ENCODE measurements around the gene CHCHD6. TPM values are rescaled to one million over a fixed set of nuclear protein-coding genes. Genes with fewer than 3 reads are reported as not detected.

The CHCHD6 gene
- total RNA-seq, 1 experiment from 2014 or later, result 36.3 TPM

- no peak for TF ChIP-seq CTCF (IDR thresholded peaks at IDR 0.05 in 2 of 3, conservative IDR thresholded peaks at IDR 0.05 in 1 of 3; ENCODE audit: borderline replicate concordance in 1 of 3, insufficient read depth in 1 of 3, low read depth in 2 of 3, low read length in 2 of 3)
- TF ChIP-seq, protein P1, sequence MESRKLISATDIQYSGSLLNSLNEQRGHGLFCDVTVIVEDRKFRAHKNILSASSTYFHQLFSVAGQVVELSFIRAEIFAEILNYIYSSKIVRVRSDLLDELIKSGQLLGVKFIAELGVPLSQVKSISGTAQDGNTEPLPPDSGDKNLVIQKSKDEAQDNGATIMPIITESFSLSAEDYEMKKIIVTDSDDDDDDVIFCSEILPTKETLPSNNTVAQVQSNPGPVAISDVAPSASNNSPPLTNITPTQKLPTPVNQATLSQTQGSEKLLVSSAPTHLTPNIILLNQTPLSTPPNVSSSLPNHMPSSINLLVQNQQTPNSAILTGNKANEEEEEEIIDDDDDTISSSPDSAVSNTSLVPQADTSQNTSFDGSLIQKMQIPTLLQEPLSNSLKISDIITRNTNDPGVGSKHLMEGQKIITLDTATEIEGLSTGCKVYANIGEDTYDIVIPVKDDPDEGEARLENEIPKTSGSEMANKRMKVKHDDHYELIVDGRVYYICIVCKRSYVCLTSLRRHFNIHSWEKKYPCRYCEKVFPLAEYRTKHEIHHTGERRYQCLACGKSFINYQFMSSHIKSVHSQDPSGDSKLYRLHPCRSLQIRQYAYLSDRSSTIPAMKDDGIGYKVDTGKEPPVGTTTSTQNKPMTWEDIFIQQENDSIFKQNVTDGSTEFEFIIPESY (IDR thresholded peaks at IDR 0.05; ENCODE audit: extremely low read depth, insufficient replicate concordance, low read length), result no peak
- no peak for TF ChIP-seq EGR1 (IDR thresholded peaks at IDR 0.05; ENCODE audit: low read depth)
- no peak for TF ChIP-seq RAD21 (IDR thresholded peaks at IDR 0.05; ENCODE audit: low read depth)
- TF ChIP-seq CEBPB (IDR thresholded peaks at IDR 0.05; ENCODE audit: low read depth), result no peak
These were observed 264.7 kb downstream of the CHCHD6 start (continued) for GRCh38 chr3:126968391-126969390.

DNA sequence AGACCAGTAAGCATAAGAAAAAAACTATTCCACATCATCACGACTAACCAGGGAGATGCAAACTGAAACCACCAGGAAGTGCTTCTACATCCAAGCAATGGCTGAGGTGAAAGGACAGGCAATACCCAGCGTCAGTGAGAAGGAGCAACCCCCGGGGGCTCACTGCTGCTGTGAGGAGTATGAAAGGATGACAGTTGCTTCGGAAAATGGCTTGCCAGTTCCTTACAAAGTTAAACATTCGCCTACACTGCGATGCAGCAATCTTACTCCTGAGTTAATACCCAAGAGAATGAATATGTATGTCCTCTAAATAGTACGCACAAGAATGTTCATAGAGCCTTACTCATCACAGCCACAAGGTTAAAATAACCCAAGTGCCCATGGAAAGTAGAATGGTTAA is 265.5 kb downstream of the CHCHD6 start:
- Histone ChIP-seq H3K4me2 (ENCODE audit: low read length) (no peak overlapping the region), H3K9ac (ENCODE audit: low read length) (no peak overlapping the region), H3K36me3 (ENCODE audit: control insufficient read depth in 1 of 2, insufficient read depth in 2 of 2, low read length in 2 of 2) (no peaks in the 10 kb centered on the region), H3K79me2 (ENCODE audit: insufficient read depth, low read length) (no peaks in the 10 kb centered on the region), H3K27ac (ENCODE audit: low read depth, low read length) (no peak overlapping the region), H2AFZ (ENCODE audit: low read depth, low read length, poor library complexity, severe bottlenecking) (no peak overlapping the region), H3K9me3 (ENCODE audit: control insufficient read depth in 1 of 2, insufficient read depth in 1 of 2, low read depth in 1 of 2, low read length in 2 of 2) (peaks cover under 1 to 6% of the 10 kb centered on the region in 2 experiments; a peak in 3 of 4 replicates), H3K4me3 (replicated peaks in 1 of 2; ENCODE audit: low read depth in 1 of 2, low read length in 2 of 2) (no peak overlapping the region), H3K4me1 (ENCODE audit: control insufficient read depth in 1 of 2, insufficient read depth in 2 of 2, low read length in 2 of 2) (no peaks in the 10 kb centered on the region), H4K20me1 (ENCODE audit: insufficient read depth) (no peaks in the 10 kb centered on the region), H3K9me2 (ENCODE audit: insufficient read depth) (no peaks in the 10 kb centered on the region), H3K27me3 (ENCODE audit: insufficient read depth, low read length) (no peaks in the 10 kb centered on the region; the same call in 1 of the 2 replicates)
- intact Hi-C loops (cut with micrococcal nuclease), result no loop called here
- ATAC-seq, result no peak
- BruUV-seq (replicated peaks), result no TSS peak
- DNase-seq (ENCODE audit: low read depth, low spot score), result no peak
- ChIA-PET RAD21 (ENCODE audit: low non-redundant PET in 1 of 2, low total read pairs in 2 of 2, uncharacterized antibody in 2 of 2, unreplicated experiment in 2 of 2) (no interaction called here), CTCF (interaction anchor here (1.5 kb wide), 1 partner anchor 13 kb away, joined by 5 read pairs; the partner anchor contains the start of gene PLXNA1), POLR2A (no interaction called here)
- TF ChIP-seq SRF (IDR thresholded peaks at IDR 0.05; ENCODE audit: low read depth) (no peak), FOSL1 (IDR thresholded peaks at IDR 0.05; ENCODE audit: low read depth) (no peak), CEBPB (IDR thresholded peaks at IDR 0.05; ENCODE audit: low read depth) (no peak), JUND (IDR thresholded peaks at IDR 0.05) (no peak), SP1 (IDR thresholded peaks at IDR 0.05; ENCODE audit: low read depth) (no peak), POLR2A (IDR thresholded peaks at IDR 0.05; ENCODE audit: borderline replicate concordance, extremely low read depth, insufficient read depth, insufficient read length) (no peak), EZH2 (IDR thresholded peaks at IDR 0.05) (no peak), ZFX (IDR thresholded peaks at IDR 0.05) (no peak), ZNF274 (IDR thresholded peaks at IDR 0.05; ENCODE audit: low read depth, low read length) (no peak), YY1 (IDR thresholded peaks at IDR 0.05; ENCODE audit: extremely low read depth, insufficient replicate concordance, low read depth, low read length) (no peak), TCF7L2 (IDR thresholded peaks at IDR 0.05; ENCODE audit: borderline replicate concordance, extremely low read depth, insufficient read depth, insufficient read length) (no peak), ATF3 (IDR thresholded peaks at IDR 0.05) (no peak), EGR1 (IDR thresholded peaks at IDR 0.05; ENCODE audit: low read depth) (no peak), CBX3 (IDR thresholded peaks at IDR 0.05; ENCODE audit: low read depth) (no peak), POLR2AphosphoS5 (IDR thresholded peaks at IDR 0.05; ENCODE audit: low read depth, low read length) (no peak)

Data from HCT116 (cell line).